ENCODE results near the gene GCSH. TPM values are rescaled to one million over a fixed set of nuclear protein-coding genes. Genes with fewer than 3 reads are reported as not detected.

The GCSH gene
- total and polyA plus RNA-seq, 12 donors = 10.3 to 80.1 (median 24.6) TPM

- H3K9me3 ChIP-seq (replicated peaks in 1 of 3) = no peaks in the 10 kb centered on the region
- no peaks in the 10 kb centered on the region for H3K36me3 ChIP-seq (replicated peaks in 1 of 2)
- no peaks in the 10 kb centered on the region for H3K4me1 ChIP-seq (replicated peaks in 1 of 2)
- intact Hi-C loops (cut with DNase I) = loop anchor here in 1 of 2 donors (5.0 kb wide), 1 partner anchor 91 kb away; no protein-coding TSS in a partner anchor
- no peak overlapping the region for H3K27ac ChIP-seq
- WGBS, 4 donors = 55 to 67% (median 63%) methylated on average over 12 of the region's 12 CpGs
- H3K27me3 ChIP-seq = no peaks in the 10 kb centered on the region
- no peak overlapping the region for H3K4me3 ChIP-seq
- peak in 3 of 7 donors; percentile 6 to 54 (median 27) for DNase-seq
- TF ChIP-seq POLR2A (IDR thresholded peaks at IDR 0.05) (no peak), CTCF (IDR thresholded peaks at IDR 0.05) (no peak)
Observed at GRCh38 chr16:81136390-81137335, 40.5 kb upstream of the GCSH start.

GRCh38 chr16:81130126-81130525 lies 33.9 kb upstream of the GCSH start:
- no peak overlapping the region for H3K27ac ChIP-seq
- intact Hi-C loops (cut with DNase I) = no loop called here
- H3K4me1 ChIP-seq (replicated peaks in 1 of 2) = no peaks in the 10 kb centered on the region
- no peaks in the 10 kb centered on the region for H3K27me3 ChIP-seq
- H3K4me3 ChIP-seq = no peak overlapping the region
- no peaks in the 10 kb centered on the region for H3K36me3 ChIP-seq (replicated peaks in 1 of 2)
- 76 to 83% (median 78%) methylated on average over 5 to 6 of the region's 6 CpGs for WGBS, 4 donors
- DNase-seq = no peak
- H3K9me3 ChIP-seq (replicated peaks in 1 of 3) = no peaks in the 10 kb centered on the region
- no peak for TF ChIP-seq CTCF (IDR thresholded peaks at IDR 0.05)
- no peak for TF ChIP-seq POLR2A (IDR thresholded peaks at IDR 0.05)

GRCh38 chr16:81128726-81129524 lies 32.7 kb upstream of the GCSH start:
- Histone ChIP-seq H3K36me3 (replicated peaks in 1 of 2) (no peaks in the 10 kb centered on the region), H3K9me3 (replicated peaks in 1 of 3) (no peaks in the 10 kb centered on the region), H3K27ac (no peak overlapping the region), H3K4me3 (no peak overlapping the region), H3K4me1 (replicated peaks in 1 of 2) (no peaks in the 10 kb centered on the region), H3K27me3 (no peaks in the 10 kb centered on the region)
- intact Hi-C loops (cut with DNase I) = no loop called here
- DNase-seq = no peak
- no peak for TF ChIP-seq CTCF (IDR thresholded peaks at IDR 0.05)
- no peak for TF ChIP-seq POLR2A (IDR thresholded peaks at IDR 0.05)
- WGBS, 4 donors = 78 to 87% (median 85%) methylated on average over 16 of the region's 16 CpGs

GRCh38 chr16:81127051-81127450 lies 30.9 kb upstream of the GCSH start:
- TF ChIP-seq CTCF (IDR thresholded peaks at IDR 0.05) = no peak
- Histone ChIP-seq H3K27me3 (no peaks in the 10 kb centered on the region), H3K27ac (no peak overlapping the region), H3K36me3 (replicated peaks in 1 of 2) (no peaks in the 10 kb centered on the region), H3K9me3 (replicated peaks in 1 of 3) (no peaks in the 10 kb centered on the region), H3K4me1 (replicated peaks in 1 of 2) (no peaks in the 10 kb centered on the region), H3K4me3 (no peak overlapping the region)
- 60 to 69% (median 63%) methylated on average over 5 of the region's 5 CpGs for WGBS, 4 donors
- intact Hi-C loops (cut with DNase I) = no loop called here
- DNase-seq = no peak
